Ishikawa (cell line): ENCODE results near the gene CMSS1.
A peak's percentile ranks its signal among the peaks of the same experiment; 100 is the strongest.

Experiments
- CEBPB ChIP-seq: IDR thresholded peaks from 2 replicates; pipeline ENCODE4 v1.6.1; 2012
- CREB1 ChIP-seq: IDR thresholded peaks from 2 replicates; pipeline ENCODE4 v1.6.1; 2012; ENCODE audit warnings: low read depth
- EGR1 ChIP-seq: IDR thresholded peaks from 2 replicates; pipeline ENCODE4 v1.6.1; 2012
- EP300 ChIP-seq: IDR thresholded peaks from 2 replicates; pipeline ENCODE4 v1.6.1; 2012; ENCODE audit warnings: borderline replicate concordance
- FOXM1 ChIP-seq: IDR thresholded peaks from 2 replicates; pipeline ENCODE4 v1.6.1; 2012; ENCODE audit warnings: low read depth, borderline replicate concordance
- MAX ChIP-seq: IDR thresholded peaks from 2 replicates; pipeline ENCODE4 v1.6.1; 2012
- NFIC ChIP-seq: IDR thresholded peaks from 2 replicates; pipeline ENCODE4 v1.6.1; 2012
- RAD21 ChIP-seq: IDR thresholded peaks from 2 replicates; pipeline ENCODE4 v1.6.1; 2012; ENCODE audit warnings: low read depth
- REST ChIP-seq: IDR thresholded peaks from 2 replicates; pipeline ENCODE4 v1.6.1; 2012; ENCODE audit warnings: low read depth, mild to moderate bottlenecking
- TAF1 ChIP-seq: IDR thresholded peaks from 2 replicates; pipeline ENCODE4 v1.6.1; 2012; ENCODE audit warnings: low read depth, mild to moderate bottlenecking
- TCF12 ChIP-seq: IDR thresholded peaks from 2 replicates; pipeline ENCODE4 v1.6.1; 2012; ENCODE audit warnings: low read depth
- TEAD4 ChIP-seq: IDR thresholded peaks from 2 replicates; pipeline ENCODE4 v1.6.1; 2012
- USF1 ChIP-seq: IDR thresholded peaks from 2 replicates; pipeline ENCODE4 v1.6.1; 2012
- YY1 ChIP-seq: IDR thresholded peaks from 2 replicates; pipeline ENCODE4 v1.6.1; 2012; ENCODE audit warnings: low read depth
- ZBTB7A ChIP-seq: IDR thresholded peaks from 2 replicates; pipeline ENCODE4 v1.6.1; 2012; ENCODE audit warnings: low read depth

Gene CMSS1

GRCh38 chr3:99896482-99896881 is 78.8 kb downstream of the CMSS1 start:
- TF ChIP-seq EP300 (no peak), CEBPB (no peak), TAF1 (no peak), CREB1 (no peak), ZBTB7A (no peak), USF1 (no peak), FOXM1 (no peak), TEAD4 (no peak), EGR1 (no peak), TCF12 (no peak), MAX (no peak)

GRCh38 chr3:99899603-99900002 is 81.9 kb downstream of the CMSS1 start:
- TF ChIP-seq RAD21 (no peak), YY1 (no peak), MAX (no peak), CREB1 (no peak), CEBPB (no peak), REST (no peak), TAF1 (no peak), TCF12 (no peak), EP300 (no peak), ZBTB7A (no peak)

- TF ChIP-seq EGR1 (no peak), RAD21 (no peak), TCF12 (no peak), CEBPB (no peak)
These were observed 82.6 kb downstream of the CMSS1 start for GRCh38 chr3:99900248-99900647.

- TF ChIP-seq USF1 (no peak), CREB1 (no peak), ZBTB7A (no peak), MAX (no peak), TEAD4 (0 out of 2 replicates have a peak, but pooled peaks have one; percentile 19), RAD21 (no peak), TAF1 (no peak), CEBPB (no peak), EGR1 (no peak), FOXM1 (0 out of 2 replicates have a peak, but pooled peaks have one; percentile 31), TCF12 (0 out of 2 replicates have a peak, but pooled peaks have one; percentile 28), YY1 (no peak), NFIC (peak; percentile 73), REST (no peak), EP300 (peak; percentile 50; the same call in 1 of the 2 replicates)
These were observed 83.7 kb downstream of the CMSS1 start for GRCh38 chr3:99901200-99901926.

GRCh38 chr3:99902091-99902490 is 84.4 kb downstream of the CMSS1 start:
- TF ChIP-seq USF1 (no peak), TAF1 (no peak), FOXM1 (no peak), TEAD4 (no peak), REST (no peak), MAX (no peak), EP300 (no peak), CREB1 (no peak), YY1 (no peak), RAD21 (no peak)
